A549 treated with GW870086 at 1 μM for 4 hours (cell line): Measurements from ENCODE around the gene ESRP2. TPM values are rescaled to one million over a fixed set of nuclear protein-coding genes. Genes with fewer than 3 reads are reported as not detected.

Experiments used
- total RNA-seq: library from RNA; stranded (reverse); fragments of 200-300 nt; extraction: Qiagen RNA extraction; gene quantifications from 5 replicates; pipeline ENCODE4 v1.2.3, GENCODE V29; 2022; ENCODE audit warnings: low read depth

ESRP2 gene
- 0.08 to 0.19 TPM (median 0.17 TPM) in 4 of 5 replicates, not detected in the other for total RNA-seq

GRCh38 chr16:68235887-68236136 is at the start of gene ESRP2:
TSS of gene ESRP2 (minus strand) at chr16:68236127. CDS start at chr16:68236045, 82 bp downstream.

GRCh38 chr16:68264128-68265077 is 28.5 kb upstream of the ESRP2 start, which contains the start of gene SLC7A6:
TSS of gene SLC7A6 (plus strand) at chr16:68264526. CDS start at chr16:68274727, 10,201 bp downstream.

GRCh38 chr16:68244903-68245853 is 9.3 kb upstream of the ESRP2 start, which contains the start of gene PLA2G15:
TSS of gene PLA2G15 (plus strand) at chr16:68245373. CDS start at chr16:68245427, 54 bp downstream.

Other genes starting within 250 kb of the ESRP2 start
- gene DPEP2, start 236.6 kb downstream of the ESRP2 start, total RNA-seq = not detected in 5 replicates
- not detected in 5 replicates for gene DPEP2NB, start 220.2 kb downstream of the ESRP2 start, total RNA-seq
- gene DDX28, start 212.9 kb downstream of the ESRP2 start, total RNA-seq = 18.0 to 21.4 TPM (median 19.4 TPM) in 5 replicates
- 15.1 to 17.6 TPM (median 16.6 TPM) in 5 replicates for gene DUS2, start 212.8 kb downstream of the ESRP2 start, total RNA-seq
- gene NFATC3, start 150.8 kb downstream of the ESRP2 start, total RNA-seq = 12.2 to 16.3 TPM (median 14.6 TPM) in 5 replicates
- 14.1 to 17.4 TPM (median 15.6 TPM) in 5 replicates for gene PLA2G15, start 9.2 kb upstream of the ESRP2 start, total RNA-seq
- 32.8 to 35.7 TPM (median 34.5 TPM) in 5 replicates for gene SLC7A6, start 28.4 kb upstream of the ESRP2 start, total RNA-seq
- gene SLC7A6OS, start 74.8 kb upstream of the ESRP2 start, total RNA-seq = 9.4 to 13.6 TPM (median 11.0 TPM) in 5 replicates
- 27.7 to 31.2 TPM (median 29.3 TPM) in 5 replicates for gene PRMT7, start 74.9 kb upstream of the ESRP2 start, total RNA-seq
- gene SMPD3, start 212.4 kb upstream of the ESRP2 start, total RNA-seq = 0.07 to 0.29 TPM (median 0.08 TPM) in 5 replicates